Measurements from ENCODE around the gene HIF1A.
"Not testable (repeated sequence)": the region's sequence is repeated elsewhere in the genome, so short reads cannot be mapped to it uniquely, and the experiment has no call there.

The HIF1A gene

GRCh38 chr14:61652526-61653262 lies 42.6 kb upstream of the HIF1A start:
- no peak for DNase-seq (ENCODE audit: low read depth)
- H3K4me3 ChIP-seq (replicated peaks; ENCODE audit: low read depth, low read length) = no peak overlapping the region
- TF ChIP-seq, protein P1, sequence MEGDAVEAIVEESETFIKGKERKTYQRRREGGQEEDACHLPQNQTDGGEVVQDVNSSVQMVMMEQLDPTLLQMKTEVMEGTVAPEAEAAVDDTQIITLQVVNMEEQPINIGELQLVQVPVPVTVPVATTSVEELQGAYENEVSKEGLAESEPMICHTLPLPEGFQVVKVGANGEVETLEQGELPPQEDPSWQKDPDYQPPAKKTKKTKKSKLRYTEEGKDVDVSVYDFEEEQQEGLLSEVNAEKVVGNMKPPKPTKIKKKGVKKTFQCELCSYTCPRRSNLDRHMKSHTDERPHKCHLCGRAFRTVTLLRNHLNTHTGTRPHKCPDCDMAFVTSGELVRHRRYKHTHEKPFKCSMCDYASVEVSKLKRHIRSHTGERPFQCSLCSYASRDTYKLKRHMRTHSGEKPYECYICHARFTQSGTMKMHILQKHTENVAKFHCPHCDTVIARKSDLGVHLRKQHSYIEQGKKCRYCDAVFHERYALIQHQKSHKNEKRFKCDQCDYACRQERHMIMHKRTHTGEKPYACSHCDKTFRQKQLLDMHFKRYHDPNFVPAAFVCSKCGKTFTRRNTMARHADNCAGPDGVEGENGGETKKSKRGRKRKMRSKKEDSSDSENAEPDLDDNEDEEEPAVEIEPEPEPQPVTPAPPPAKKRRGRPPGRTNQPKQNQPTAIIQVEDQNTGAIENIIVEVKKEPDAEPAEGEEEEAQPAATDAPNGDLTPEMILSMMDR (IDR thresholded peaks at IDR 0.05; ENCODE audit: low read length, missing control alignments) = no peak

DNA sequence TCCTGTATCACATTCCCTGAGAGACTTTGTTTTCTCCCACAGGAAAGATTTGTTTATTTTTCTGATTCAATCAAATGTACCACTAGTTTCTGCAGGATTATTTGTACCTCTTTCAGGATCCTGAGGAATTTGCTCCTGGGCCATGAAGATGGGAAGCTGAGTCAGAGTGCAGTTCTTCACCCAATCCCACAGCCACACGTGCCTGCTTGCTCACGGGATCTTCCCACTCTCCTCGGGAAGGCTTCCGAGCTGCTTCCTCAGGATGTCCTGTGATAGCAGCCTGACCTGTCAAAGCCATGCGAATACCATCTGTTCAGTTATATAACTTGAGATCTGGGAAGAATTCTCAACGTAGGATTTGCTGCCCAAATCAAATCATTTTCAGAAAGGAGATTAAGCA lies 41.8 kb upstream of the HIF1A start:
- H3K4me3 ChIP-seq (replicated peaks; ENCODE audit: low read depth, low read length) = no peak overlapping the region
- DNase-seq (ENCODE audit: low read depth) = peak; percentile 88
- TF ChIP-seq, protein P1 (IDR thresholded peaks at IDR 0.05; ENCODE audit: low read length, missing control alignments) = no peak

- no peak for DNase-seq (ENCODE audit: low read depth)
- H3K4me3 ChIP-seq (replicated peaks; ENCODE audit: low read depth, low read length) = no peak overlapping the region
- TF ChIP-seq, protein P1 (IDR thresholded peaks at IDR 0.05; ENCODE audit: low read length, missing control alignments) = no peak
Observed at GRCh38 chr14:61654026-61654425, 41.3 kb upstream of the HIF1A start.

DNA sequence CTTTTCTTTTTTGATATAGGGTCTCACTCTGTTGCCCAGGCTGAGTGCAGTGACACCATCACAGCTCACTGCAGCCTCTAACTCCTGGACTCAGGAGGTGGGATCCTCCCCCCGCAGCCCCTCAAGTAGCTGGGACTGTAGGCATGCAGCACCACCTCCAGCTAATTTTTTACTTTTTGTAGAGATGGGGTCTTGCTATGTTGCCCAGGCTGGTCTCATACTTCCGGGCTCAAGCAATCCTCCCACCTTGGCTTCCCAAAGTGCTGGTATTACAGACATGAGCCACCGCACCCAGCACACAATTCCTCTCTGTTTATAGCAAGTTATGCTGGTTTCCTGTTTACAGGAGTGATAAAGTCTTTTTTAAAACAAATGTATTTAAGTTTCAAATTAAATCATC lies 39.5 kb upstream of the HIF1A start:
- DNase-seq (ENCODE audit: low read depth) = no peak
- H3K4me3 ChIP-seq (replicated peaks; ENCODE audit: low read depth, low read length) = no peak overlapping the region
- TF ChIP-seq, protein P1 (IDR thresholded peaks at IDR 0.05; ENCODE audit: low read length, missing control alignments) = no peak

DNA sequence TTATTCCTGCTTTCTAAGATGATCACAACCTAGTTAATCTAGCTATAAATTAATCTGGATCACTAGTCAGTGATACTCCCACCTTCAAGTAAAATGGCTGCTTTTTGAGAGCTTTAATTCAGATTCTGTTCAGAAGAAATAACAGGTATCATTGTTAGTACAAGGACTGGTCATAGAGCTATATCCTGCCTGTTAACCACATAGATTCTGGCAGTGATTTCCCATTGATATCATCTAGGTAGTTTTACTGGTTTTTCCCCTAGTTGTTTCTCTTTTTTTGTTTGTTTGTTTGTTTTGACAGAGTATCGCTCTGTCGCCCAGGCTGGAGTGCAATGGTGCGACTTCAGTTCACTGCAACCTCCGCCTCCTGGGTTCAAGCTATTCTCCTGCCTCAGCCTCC lies 39.0 kb upstream of the HIF1A start:
- H3K4me3 ChIP-seq (replicated peaks; ENCODE audit: low read depth, low read length) = no peak overlapping the region
- DNase-seq (ENCODE audit: low read depth) = no peak
- TF ChIP-seq, protein P1 (IDR thresholded peaks at IDR 0.05; ENCODE audit: low read length, missing control alignments) = no peak

DNA sequence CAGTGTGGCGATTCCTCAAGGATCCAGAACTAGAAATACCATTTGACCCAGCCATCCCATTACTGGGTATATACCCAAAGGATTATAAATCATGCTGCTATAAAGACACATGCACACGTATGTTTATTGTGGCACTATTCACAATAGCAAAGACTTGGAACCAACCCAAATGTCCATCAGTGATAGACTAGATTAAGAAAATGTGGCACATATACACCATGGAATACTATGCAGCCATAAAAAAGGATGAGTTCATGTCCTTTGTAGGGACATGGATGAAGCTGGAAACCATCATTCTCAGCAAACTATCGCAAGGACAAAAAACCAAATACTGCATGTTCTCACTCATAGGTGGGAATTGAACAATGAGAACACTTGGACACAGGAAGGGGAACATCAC lies 37.2 kb upstream of the HIF1A start:
- not testable (repeated sequence) for DNase-seq (ENCODE audit: low read depth); H3K4me3 ChIP-seq (replicated peaks; ENCODE audit: low read depth, low read length)

DNA sequence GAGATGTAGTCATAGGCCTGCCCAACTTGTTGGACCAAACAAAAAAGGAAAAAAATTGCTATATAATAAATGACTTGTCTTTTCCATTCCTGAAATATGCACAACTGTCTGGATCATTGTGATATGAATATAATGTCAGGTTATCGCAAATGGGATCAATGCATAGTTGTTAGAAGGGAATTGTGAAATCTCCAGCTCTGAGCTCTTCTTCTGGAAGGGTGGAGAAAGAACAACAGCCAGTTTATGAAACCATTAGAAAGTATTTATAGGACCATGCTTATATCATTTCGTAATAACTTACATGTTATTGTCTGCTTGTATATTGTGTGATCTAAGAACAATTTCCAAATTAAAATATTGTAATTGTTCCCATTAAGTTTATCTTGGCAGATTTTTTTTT lies 35.7 kb upstream of the HIF1A start:
- TF ChIP-seq, protein P1 (IDR thresholded peaks at IDR 0.05; ENCODE audit: low read length, missing control alignments) = no peak
- H3K4me3 ChIP-seq (replicated peaks; ENCODE audit: low read depth, low read length) = no peak overlapping the region

More for the DNA sequence above, 35.7 kb upstream of the HIF1A start:
- DNase-seq (ENCODE audit: low read depth) = peak; percentile 63
